ENCODE results near the gene INAFM2.

GRCh38 chr15:40316931-40317330 is 6.6 kb upstream of the INAFM2 start:
- TF ChIP-seq RAD21 (conservative IDR thresholded peaks at IDR 0.05) (no peak), POLR2AphosphoS5 (IDR thresholded peaks at IDR 0.05) (no peak), EP300 (conservative IDR thresholded peaks at IDR 0.05; ENCODE audit: poor library complexity, severe bottlenecking) (no peak), SMC3 (conservative IDR thresholded peaks at IDR 0.05; ENCODE audit: poor library complexity) (no peak), EZH2 (IDR thresholded peaks at IDR 0.05; ENCODE audit: borderline replicate concordance, insufficient read depth, low read length, poor library complexity, severe bottlenecking) (no peak), TAF1 (IDR thresholded peaks at IDR 0.05; ENCODE audit: low read depth) (no peak), REST (IDR thresholded peaks at IDR 0.05; ENCODE audit: borderline replicate concordance) (no peak)
- TF ChIP-seq, protein P1, sequence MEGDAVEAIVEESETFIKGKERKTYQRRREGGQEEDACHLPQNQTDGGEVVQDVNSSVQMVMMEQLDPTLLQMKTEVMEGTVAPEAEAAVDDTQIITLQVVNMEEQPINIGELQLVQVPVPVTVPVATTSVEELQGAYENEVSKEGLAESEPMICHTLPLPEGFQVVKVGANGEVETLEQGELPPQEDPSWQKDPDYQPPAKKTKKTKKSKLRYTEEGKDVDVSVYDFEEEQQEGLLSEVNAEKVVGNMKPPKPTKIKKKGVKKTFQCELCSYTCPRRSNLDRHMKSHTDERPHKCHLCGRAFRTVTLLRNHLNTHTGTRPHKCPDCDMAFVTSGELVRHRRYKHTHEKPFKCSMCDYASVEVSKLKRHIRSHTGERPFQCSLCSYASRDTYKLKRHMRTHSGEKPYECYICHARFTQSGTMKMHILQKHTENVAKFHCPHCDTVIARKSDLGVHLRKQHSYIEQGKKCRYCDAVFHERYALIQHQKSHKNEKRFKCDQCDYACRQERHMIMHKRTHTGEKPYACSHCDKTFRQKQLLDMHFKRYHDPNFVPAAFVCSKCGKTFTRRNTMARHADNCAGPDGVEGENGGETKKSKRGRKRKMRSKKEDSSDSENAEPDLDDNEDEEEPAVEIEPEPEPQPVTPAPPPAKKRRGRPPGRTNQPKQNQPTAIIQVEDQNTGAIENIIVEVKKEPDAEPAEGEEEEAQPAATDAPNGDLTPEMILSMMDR (IDR thresholded peaks at IDR 0.05; ENCODE audit: poor library complexity, severe bottlenecking), result no peak
